HG03097 (cell line): ENCODE measurements around the gene ANKRD10.

Experiments
- ATAC-seq: cut with Tn5 transposase; IDR thresholded peaks from one replicate; pipeline ENCODE4 v1.9.1; 2021; ENCODE audit not compliant: unreplicated experiment, low FRiP score

ANKRD10 gene

DNA sequence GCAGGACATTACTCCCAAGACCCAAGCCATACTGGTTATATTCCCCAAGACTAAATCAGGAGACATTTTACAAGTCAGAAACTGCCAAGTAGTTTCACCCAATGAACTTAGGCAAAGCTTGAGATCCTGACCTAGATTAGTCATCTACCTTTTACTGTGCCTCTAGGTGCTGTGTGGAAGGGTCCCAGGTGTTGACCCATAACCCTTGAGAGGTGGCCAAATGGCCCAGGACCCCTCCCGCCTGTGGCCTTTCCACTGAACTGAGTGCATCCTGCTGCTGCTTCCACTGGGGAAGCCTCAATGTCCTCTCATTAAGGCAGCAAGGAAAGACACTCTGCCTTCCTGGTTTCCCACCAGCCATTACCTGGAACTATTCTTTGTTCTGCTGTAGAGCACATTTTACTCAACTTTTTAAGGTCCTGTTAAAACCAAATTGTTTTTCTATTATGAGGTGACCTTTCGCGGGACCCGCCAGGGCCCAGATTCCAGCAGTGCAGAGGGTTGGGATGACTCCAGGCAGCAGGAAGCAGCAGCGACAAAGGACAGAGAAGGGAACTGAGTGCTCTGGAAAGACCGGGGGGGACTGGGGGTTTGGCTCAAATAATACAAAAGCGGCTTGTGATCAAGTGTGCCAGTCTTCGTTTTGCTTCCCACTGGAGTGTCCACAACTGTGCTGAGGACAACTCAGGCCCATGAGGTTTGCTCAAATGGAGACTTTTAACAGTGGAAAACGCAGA lies 27.1 kb downstream of the ANKRD10 start:
- ATAC-seq: no peak

DNA sequence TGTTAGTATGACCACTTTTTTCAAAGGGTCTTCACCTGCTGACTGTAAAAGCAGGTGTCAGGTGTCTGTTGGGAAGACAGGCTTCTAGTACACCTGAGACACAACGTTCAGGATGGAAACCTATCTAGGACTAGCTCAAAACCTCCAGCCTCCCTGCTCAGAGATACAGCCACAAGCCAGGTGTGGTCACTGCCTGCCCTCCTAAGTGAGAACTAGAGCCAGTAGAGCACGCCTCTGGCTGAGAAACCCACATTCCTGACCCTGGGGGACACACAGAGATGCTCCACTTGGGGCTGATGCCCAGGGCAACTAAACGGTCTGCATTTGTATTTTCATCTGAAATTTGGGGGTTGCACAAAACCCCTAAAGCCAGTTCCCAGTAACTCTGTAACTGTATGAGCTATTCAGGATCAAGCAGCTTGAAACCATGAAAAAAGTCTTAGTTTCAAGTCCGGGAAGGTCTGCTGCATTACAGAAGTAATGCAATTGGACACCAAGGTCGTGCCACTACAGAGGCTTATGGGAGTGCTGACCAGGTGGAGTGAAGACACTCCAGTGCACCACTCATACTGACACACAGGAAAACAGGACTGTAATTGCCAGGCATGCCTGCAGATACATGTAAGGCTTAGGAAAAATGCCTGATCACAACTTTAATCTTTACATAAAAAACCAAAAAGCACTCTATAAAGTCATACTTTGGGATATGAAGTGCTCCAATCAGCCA lies 27.8 kb downstream of the ANKRD10 start:
- ATAC-seq: no peak

DNA sequence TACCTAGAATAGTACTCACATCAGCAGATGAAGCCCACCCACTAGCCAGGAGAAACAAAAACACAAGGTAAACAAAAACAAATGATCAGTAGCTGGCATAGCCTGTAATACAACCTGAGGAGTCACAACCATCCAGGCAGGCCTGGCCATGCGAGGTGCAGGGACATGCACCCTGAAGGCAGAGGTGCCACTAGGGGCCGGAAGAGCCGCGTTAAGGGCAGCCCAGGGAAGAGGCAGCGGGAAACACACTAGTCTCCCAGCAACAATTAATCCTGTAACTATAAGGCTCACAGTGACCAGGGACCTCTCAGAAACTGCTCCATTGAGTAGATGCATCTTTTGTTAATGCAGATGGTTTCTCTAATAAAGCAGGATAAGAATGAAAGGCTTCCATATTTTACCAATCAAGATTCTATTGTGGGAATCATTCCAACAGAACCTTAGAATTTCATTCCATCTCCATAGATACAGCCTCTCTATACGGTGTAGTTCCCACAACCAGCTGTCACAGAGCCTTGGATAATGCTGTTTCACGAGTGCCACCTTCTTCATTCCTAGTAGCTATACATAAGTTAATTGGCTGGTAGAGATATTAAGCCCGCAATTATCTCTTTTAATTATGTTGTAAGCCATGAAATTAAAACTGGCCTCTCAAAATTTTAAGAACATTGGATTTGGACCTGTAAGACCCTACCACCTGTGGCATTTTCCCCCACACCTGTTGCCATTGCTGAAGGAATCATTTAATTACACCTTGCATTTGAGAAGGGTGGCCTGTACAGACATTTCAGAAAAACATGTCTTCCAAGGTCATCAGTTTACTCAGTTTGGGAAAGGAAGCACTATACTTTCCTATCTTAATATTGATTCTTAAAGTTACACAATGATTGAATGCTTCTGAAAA lies 28.7 kb downstream of the ANKRD10 start:
- no peak for ATAC-seq

DNA sequence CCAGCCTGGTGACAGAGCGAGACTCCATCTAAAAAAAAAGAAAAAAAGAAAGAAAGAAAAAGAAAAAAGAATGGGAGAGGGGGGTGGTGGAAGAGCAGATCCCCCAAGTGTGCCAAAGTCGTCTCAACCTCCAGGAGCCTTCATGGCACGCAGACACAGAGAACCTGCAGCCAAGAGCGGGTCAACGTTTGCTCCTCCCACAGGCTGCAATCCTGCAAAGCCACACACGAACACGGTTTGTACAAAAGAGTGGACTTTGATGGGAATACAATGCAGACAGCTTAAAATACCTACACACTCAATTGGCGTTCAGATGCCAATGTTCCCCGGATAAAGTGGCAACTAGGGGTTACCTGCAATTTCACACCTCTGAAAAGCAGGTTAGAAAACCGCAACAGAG lies 29.4 kb downstream of the ANKRD10 start:
- no peak for ATAC-seq

DNA sequence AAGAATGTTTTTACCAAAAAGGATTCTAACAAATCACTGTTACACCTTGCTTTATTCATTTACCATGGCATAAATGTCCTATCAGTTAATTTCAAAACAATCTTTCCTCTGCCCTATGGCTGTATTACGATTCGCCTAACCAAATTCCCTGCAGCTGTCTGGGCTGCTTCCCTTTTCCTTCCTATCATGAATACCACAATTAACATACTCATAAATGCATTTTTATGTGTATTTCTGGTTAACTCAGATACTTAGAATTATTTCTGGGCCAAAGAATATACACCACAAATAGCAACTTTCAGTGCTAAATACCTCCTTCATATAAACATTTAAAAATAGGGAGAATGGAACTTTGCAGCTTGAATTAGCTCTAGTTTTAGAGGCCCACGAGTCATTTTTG lies 30.4 kb downstream of the ANKRD10 start:
- no peak for ATAC-seq

DNA sequence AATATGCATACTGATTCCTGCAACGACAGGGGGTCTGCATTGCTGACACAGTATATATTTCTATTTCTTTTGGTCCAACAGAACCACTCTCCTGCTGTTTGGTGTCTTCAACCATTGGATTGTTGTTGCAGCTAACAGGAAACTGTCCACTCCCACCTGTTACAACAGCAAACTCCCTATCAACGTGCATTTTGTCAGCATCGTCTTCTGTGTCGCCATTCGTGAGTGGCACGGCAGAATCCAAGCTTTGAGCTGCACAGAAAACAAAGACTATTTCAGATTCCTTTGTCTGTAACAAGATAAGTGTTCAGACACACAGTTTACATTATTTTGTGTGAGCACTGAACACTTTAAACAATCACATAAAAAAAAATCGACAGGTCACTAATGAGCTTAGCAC lies 31.3 kb downstream of the ANKRD10 start:
- no peak for ATAC-seq

DNA sequence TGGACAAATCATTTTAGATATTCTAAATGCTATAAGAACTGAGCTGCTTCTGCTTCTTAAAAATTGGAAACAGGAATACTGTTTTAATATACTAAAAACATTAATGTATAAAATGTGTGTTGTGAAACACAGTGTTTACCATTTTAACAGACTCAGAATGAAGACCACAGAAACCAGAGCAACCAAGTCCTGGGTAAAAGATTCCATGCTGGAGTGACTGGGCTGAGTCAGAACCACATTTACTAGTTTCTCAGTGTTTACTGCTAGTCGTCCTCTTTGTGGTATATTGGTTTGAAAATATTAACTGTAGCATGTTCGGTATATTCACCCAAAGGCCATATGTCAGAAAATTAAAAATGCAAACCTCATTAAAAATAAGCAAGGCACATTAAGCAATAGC lies 31.9 kb downstream of the ANKRD10 start:
- ATAC-seq: no peak

DNA sequence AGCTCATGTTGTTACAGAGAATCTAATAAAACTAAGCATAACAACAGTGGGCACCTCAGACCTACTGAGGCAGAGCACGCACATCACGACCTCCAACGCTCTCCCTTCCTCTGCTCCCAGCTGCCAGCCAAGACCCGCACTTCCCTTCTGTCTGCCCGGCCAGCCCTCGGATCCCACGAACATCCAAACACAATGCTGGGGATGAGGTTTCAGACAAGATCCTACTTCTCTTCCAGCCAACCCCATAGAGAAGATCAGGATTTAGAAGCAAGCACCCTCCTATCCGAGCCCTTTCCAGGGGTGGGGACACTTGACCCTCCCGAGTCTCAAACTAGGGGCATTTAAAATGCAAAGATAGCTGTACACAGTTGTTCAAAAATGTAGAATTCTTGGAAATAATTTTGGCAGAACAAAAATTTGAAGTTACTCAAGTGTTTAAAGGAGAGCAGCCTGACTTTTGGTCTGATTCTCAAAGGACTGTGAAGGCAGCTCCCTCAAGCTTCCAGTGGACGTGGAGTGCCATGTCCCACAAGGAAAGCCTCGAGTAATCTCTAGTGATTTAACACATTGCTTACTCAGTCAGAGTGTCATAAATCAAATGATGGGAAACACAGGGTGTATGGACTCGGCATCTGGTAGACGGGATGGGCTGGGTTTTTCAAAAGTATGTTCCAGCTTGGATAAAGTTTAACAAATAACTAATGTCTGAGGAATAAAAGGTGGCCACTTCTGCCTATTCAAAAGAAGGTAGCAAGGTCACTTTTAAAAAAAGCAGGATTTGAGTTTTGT lies 32.8 kb downstream of the ANKRD10 start:
- no peak for ATAC-seq

DNA sequence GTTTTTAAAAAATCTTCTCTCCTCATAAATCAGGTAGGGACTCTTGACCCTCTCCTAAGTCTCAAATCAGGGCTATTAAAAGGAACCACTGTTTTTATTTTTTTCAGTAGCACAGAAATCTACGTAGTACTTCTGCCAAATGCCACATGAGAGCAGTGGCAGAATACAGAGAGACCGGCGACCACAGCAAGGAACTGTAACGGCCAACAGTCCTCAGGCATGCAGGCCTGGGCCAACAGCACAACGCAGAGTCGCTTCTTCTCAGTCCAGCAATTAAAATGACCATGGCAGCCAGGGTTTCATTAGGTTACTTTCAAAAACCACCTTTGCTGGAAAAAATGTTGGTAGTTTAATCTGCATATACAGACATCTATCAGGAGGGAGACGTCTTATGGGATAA lies 34.2 kb downstream of the ANKRD10 start:
- no peak for ATAC-seq

DNA sequence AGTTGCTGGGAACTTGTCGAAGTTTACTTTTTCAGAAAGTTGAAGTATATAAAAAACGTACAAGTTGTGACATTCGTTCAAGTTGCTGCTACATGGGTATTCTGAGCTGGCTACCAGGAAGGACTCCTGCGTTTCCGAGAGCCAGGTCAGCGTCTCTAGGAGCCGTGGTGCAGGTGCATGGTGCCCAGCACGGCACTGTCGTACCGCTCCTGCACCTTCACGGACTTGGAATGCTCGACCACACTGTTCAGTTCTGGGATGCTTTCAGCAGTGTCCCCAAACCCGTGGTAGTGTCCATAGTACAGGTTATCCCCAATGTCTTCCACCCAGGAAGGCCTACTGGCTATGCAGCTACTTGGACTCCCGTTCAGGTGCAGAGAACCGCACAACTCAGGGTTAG lies 35.4 kb downstream of the ANKRD10 start:
- no peak for ATAC-seq

DNA sequence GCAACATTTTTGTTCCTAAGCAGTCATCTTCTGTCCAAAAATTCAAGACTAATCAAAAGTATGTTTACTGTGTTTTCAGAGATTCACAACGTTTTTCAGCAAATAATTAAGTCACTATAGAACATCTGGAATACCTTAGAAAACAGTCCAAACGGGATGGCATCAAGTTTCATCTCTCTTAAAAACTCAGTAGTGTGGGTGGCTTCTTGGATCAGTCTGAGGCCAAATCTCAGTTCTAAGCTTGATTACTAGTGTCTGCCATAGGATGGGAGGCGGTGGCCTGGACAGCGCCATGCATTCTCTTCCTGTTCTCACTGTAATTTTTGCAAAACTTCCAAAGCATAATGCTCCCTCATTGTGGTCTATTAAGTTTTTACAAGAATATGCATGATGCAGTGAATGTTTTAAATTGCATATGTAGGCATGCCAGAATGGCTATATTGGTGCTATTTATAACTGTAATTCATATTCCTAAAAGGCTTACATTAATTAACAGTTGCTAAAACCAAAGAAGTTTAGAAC lies 37.1 kb downstream of the ANKRD10 start:
- no peak for ATAC-seq

DNA sequence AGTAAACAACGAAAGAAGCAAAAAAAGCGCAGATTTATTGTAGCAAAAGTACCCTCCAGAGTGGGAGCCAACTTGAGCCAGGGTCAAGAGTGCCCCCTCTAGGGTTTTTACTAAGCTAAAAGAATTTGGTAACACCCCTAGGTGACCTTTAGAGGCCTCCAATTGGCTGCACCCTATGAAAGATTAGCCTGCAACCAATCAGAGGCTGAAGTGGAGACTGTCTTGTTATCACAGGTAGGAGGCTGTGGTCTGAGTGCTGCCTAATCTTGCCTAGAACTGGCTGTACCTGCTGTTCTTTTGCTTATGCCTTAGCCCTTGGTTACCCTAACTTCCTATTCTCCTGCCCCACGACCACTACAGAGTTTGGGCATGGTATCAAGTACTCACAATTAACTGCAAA lies 38.3 kb downstream of the ANKRD10 start:
- no peak for ATAC-seq

DNA sequence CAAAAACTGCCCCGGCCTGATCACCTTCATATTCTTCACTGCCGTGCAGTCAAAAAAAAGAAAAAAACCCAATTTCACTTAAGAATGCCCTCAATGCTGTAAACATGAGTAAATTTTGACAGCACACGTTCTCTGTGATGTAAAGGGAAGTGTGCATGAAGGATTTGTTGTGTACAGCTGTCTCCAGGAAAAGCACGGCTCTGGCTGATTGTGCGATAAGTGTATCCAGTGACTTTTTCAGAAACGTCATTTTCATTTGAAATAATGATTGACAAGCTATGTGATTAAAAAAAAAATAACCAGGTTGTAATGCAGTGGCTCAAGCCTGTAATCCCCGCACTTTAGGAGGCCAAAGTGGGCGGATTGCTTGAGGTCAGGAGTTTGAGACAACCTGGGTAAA lies 39.6 kb downstream of the ANKRD10 start:
- no peak for ATAC-seq

DNA sequence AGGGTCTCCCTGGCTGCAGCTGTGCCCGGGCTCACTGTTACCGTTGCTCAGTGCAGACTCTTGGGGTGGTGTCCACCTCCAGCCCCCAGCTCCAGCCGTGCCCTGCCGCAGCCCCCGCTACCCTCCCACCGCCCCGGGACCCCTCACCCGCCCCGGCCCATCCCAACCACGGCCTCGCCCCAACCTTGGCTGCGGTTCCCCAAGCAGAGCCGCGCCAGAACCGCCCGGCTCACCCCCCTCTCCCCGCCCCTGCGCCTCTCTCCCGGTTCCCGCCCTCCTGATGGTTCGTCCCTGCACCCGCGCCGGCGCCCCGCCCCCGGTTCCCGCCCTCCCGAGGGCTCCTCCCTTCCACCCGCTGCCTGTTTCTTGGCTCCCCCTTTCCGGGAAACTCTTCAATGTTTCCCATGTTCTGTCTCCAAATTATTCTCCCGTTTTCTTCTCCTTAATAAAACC lies 40.3 kb downstream of the ANKRD10 start:
- ATAC-seq: no peak

DNA sequence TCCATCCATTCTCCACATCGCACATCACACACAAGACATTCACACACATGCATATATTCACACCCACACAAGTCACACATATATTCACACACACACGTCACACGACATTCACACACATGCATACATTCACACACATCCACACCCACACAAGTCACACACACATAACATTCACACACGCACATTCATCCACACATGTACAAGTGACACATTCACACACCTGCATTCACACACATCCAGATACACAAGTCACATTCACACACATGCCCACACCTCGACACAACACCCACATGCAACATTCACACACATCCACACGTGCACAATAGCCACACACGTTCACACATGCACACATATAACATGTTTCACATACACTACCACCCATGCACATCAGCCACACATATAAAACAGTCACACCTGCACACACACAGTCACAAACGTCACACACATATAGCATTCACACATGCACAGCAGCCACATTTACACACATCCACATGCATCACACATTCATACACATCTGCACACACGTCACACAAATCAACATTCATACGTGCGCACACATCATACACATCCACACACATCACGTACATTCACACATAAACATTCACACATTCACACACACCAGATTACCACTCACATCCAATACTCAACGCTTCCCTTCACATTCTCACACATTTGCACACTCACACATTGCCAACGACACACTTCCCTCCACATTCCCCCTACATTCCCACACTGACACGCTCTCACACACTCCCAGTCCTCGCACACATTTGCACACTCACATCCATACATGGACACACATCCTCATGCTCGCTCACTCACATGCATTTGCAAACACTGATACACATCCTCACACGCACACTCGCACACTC lies 41.0 kb downstream of the ANKRD10 start:
- no peak for ATAC-seq

DNA sequence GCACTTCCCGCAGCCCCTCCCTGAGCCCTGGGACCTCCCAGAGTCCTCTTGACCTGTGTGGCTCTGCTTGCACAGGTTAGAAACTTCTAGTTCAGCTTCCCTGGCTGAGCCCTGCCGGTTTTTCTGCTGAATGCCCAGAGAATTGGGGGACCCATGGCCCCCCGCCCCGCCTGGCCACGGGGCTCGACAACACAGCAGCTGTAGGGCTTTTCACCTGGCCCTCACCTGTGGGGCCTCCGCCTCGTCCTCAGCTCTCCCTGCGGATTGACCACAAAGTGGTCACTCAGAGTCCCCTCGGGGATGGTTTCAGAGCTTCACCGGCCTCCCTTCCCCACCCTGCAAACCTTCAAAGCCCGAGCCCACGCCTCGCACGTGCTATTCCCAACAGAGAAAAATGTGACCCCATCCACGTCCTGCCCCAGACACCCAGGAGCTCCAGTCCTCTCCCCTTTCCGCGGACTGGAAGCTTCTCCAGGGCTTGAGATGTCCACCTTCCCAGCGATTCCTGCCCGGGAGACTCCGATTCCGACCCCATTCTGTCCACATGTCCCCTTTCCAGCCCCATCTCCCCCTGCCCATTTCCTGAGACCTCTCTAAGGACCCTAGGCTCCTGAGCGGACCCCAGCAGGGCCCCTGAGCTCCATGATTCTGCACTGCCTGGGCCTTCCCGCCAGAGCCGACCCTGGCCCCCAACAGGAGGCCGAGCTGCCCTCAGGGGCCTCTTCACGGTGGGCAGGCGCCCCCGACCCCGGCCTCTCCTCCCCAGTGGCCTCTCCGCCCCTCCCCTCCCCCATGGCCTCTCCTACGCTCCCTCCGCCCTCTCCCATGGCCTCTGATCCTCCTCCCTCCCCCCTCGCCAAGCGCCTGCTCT lies 41.9 kb downstream of the ANKRD10 start:
- ATAC-seq: no peak

DNA sequence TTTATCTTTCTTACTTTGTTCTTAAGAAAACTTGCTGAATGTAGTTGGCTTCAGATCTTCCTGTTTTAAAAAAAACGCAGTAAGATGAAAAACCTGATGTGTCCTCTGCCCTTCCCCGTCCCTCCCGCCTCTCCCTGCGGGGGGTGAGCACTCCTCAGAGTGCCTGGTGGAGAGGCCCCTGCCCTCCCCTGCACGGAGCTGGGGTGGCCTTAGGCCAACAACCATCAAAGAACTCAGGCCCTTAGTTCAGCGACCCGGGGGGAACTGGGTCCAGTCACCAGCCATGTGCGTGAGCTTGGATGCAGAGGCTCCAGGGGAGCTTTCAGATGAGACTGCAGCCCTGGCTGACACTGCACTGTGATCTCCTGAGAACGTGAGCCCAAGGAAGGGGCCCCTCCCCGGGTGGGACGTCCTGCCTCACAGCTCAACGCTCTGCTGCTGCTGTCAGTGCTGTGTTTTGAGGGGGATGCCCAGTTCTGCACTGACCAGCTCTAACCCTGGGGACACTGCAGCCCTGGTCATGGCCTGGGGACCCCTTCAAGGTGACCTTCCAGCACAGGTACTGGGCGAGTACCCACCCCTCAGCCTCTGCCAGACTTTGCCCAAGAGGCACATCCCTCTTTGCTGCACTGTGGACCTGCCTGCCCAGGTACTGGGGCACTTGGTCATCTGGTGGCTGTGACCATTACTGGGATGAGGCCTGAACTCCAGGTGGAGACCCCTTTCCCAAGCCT lies 42.7 kb downstream of the ANKRD10 start:
- no peak for ATAC-seq
